HG03280 (cell line): ENCODE results near the gene SH3YL1.

Experiments
- ATAC-seq: cut with Tn5 transposase; IDR thresholded peaks from one replicate; pipeline ENCODE4 v1.9.1; 2021; ENCODE audit warnings: mild to moderate bottlenecking, moderate library complexity; ENCODE audit not compliant: unreplicated experiment

SH3YL1 gene, protein sequence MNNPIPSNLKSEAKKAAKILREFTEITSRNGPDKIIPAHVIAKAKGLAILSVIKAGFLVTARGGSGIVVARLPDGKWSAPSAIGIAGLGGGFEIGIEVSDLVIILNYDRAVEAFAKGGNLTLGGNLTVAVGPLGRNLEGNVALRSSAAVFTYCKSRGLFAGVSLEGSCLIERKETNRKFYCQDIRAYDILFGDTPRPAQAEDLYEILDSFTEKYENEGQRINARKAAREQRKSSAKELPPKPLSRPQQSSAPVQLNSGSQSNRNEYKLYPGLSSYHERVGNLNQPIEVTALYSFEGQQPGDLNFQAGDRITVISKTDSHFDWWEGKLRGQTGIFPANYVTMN

DNA sequence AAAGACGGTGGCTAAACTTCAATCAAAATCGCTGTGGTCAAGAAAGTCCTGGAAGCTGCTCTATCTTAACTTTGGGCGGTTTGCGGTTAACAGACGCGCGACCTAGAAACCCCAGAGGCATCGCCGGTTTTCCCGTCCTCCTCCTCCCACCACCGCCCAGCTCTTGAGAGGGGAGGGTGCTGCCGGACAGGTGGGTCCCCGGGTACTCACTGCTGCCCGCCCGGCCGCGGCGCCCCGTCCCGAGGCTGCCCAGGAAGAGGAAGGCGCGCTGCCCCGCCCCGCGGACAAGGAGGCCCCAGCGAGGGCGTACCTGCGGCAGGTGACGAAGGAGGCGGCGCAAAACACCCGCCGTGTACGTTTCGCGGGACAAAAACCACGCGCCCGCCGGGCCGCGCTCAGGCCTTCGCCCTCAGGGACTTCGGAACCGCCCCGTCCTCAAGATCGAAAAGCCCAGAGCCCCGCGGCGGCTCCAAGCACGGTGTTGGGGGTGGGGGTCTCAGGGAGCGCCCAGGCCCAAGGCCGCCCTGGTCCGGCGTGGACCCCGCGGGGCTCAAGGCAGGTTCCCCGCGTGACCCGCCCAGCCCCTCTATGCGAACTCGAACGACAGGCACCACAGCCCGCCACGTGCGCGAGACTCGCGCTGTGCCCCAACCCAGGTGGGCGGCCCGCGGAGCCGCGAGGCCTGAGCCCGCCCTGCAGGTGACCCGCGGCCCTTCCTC lies at the start of gene SH3YL1:
Gene SH3YL1, minus strand, starts transcription at position 259 of the 719 bp plus-strand sequence. Its CDS starts 48 bp downstream, at position 211.
- ATAC-seq: peak; percentile 26

DNA sequence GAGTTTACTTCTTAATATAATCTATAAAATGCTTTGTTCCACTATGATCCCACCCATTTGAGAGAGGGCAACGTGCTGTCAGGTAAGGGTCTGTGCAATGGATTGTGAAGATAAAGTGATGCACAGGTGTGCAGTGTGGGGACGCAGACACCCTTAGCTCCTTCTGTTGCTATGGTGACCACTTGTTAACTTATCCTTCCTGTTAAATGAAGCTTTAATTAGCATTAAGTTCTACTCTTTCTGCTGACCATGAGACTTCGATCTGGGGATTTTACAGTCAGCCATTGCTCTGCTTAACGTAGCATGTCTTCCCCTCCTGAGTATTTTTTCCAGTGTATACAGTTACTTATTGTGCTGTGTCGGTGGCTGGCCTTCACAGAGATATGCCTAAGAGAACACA lies 47.2 kb upstream of the SH3YL1 start:
- ATAC-seq: no peak

DNA sequence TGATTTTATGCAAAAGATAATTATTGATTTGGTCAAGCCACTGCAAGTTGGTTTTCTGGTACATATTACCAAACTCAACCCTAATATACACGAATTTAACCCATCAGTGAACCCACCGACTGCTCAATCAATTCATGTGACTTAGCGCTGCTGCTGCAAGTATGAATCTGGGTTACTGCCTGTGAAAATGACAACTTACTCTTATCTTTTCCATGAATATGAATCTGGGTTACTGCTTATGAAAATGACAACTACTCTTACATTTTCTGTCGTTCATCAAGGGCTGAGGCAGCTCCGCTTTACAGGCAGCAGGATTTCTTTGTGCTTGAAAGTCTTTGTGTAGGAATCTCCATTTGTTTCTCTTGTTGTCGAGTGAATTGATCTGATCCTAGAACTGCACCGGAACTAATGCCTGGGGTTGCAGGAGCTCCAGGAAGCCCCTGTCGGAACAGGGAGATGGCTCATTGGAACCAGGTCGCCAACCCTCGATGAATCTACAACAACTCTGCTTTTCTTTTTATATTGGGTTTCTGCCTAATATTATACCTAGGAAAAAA lies 46.2 kb upstream of the SH3YL1 start:
- no peak for ATAC-seq

DNA sequence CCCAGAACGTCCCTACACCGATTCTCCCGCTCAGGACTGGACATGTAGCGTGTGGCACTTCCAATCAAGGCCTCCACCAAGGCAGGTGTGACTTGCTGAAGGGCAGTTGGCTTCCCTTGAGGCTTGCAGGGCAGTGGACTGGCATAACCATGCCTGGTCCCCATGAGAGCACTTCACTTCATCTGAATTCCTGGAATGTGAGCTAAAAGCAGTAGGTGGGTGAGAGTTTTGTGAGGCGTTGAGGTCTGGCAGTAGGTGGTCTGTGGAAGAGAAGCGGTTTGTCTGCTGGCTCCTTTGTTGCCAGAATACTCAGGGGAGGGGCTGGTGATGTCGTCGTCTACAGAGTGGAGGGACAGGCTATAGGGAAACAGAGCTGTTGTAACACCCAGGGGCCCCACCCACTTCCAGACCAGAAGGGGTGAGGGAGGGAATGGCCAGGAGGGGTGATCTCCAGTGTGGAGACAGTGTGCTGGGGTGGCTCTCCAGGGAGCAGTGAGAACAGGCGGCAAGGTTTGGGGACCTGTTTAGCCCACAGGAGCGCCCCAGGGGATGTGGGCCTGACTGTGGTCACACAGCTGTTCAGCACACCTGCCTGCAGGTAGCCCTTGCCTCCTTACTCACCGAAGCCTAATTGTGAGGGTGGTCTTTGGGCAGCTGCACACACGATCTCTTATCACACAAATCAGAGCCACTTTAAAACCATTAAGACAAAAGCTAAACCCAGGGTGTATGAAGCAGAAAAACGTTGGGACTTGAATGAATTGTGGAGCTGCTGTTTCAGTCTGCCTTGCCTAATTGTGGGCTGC lies 45.5 kb upstream of the SH3YL1 start:
- no peak for ATAC-seq

DNA sequence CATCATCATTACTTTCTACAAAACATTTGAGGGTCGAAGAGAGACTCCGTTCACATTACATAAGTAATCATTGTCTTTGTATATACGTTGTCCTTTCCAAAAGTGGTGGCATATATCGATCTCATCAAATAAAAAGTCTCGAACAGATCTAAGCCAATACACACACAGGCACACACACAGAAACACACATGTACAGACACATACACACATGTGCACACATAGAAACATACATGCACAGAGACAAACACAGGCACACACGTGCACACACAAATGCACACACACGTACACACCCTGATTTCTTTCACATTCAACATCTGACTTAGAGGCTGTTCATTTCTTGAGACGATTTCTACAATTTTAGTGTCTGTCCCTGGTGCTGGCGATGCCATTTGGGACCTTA lies 41.5 kb upstream of the SH3YL1 start:
- no peak for ATAC-seq

DNA sequence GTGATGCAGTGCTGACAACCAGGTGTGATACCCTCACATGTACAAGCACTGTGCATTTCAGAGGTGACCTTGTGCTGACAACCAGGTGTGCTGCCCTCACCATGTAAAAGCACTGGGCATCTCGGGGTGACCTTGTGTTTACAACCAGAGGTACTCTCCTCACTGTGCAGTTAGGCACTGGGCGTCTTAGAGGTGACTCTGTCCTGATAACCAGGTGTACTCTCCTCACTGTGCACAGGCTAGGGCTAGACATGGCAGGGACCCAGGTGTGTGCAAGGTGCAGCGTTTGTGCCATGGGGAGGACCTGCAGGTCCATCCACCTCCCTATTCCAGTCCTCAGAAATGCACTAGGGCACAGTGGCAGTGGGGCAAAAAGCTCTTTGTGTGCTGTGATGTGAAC lies 32.5 kb upstream of the SH3YL1 start:
- no peak for ATAC-seq

DNA sequence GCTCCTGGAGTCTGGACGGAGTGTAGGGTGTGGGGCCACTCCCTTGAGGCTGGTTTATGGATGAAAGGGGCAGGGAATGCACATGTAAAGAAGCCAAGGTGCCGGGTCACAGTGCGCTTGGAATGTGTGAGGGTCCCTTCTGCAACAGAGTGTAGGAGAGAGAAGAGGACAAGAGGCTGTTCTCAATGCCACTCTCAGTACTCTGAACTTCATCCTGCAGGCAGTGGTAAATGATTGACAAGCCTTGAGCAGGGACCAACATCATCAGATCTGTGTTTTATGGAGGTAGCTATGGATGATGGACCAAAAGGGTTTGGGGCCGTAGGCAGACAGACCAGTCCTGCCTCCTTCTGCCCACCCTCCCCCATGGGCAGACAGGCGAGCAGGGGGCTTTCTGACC lies 31.3 kb upstream of the SH3YL1 start:
- ATAC-seq: no peak

DNA sequence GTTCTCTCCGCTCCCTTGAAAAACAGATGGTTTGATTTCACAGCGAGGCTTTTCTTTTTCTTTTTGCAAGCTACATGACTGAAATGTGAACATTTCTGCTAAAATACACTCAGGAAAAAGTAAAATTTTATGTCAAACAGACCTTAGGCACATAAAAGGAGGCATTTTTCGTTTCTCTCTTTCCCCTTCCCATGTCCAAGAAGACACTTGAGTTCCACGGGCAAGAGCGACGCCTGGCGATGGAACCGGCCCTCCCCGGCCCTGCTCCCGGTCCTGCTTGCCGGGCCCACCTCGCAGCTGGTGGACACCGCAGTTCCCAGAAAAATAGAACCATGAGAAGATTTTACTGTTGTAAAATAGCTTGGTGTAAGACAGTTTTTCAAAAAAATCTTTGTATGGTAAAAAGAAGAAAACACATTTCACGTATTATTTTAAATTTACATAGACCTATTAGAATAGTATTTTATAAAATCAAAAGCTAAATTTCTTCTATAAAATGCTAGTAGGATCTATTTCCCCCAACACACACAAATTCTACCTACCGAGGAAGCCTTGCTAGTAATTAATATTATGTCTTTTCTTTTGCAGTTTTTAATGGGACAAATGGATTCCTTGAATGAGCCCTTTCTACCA lies 26.4 kb upstream of the SH3YL1 start:
- no peak for ATAC-seq

DNA sequence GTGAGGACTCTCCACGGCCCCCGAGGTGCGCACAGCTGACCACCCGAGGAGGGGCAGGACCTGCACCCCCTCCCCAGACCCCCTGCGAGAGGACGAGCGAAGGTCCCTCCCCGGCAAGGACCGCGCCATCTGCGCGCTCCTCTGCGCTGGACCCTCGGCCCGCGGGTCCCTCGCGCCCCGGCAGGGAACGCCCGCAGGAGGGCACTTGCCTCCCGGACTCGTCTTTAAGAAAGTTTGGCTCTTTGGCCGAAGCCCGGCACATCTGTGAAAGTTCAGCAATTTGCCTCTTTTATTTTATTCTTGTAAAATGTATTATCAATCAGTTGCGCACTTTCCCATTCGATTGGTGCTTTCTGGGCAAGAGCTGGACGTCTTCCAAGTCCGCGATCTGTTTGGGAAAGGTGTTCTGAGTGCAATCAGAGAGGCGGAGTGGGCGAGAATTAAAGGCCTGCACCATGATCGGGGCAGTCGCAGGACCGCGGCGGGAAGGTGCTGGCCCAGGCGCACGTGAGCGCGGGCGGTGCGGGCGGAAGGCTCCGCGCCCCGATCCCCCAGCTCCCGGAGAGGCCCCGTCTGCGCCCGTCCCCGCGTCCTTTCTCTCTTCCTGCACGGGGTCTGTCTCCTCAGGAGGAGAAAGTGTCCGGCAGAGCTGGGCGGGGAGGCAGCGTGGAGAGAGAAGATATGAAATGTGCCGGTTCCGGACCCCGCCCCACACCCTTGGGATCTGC lies 25.7 kb upstream of the SH3YL1 start:
- ATAC-seq: no peak

DNA sequence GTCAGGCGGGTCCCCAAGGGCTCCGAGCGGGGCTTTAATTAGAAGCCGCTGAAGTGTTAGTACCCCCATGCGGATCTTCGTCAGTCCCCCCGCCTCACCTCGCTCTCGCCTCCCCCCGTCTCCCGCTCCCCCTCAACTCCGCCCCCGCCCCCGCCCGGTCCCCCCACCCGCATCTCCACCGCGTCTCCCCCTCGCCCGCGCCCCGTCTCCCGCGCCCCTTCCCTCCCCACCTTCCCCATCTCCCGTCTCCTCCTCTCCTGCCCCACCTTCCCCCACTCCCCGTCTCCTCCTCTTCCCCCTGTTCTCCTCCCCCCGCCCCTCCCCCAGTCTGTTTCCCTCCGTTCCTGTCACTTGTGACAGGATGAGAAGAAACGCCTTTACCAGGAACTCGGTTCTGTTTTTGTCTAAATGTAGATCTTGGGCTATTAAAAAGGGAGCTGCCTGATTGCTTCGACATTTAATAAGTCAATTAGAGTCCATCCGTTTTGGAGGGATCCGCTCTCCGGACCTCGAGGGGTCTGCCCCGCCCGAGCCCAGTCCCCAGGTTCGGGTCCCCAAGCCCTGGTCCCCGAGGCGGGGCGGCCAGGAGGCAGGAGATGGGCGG lies 25.0 kb upstream of the SH3YL1 start:
- no peak for ATAC-seq

DNA sequence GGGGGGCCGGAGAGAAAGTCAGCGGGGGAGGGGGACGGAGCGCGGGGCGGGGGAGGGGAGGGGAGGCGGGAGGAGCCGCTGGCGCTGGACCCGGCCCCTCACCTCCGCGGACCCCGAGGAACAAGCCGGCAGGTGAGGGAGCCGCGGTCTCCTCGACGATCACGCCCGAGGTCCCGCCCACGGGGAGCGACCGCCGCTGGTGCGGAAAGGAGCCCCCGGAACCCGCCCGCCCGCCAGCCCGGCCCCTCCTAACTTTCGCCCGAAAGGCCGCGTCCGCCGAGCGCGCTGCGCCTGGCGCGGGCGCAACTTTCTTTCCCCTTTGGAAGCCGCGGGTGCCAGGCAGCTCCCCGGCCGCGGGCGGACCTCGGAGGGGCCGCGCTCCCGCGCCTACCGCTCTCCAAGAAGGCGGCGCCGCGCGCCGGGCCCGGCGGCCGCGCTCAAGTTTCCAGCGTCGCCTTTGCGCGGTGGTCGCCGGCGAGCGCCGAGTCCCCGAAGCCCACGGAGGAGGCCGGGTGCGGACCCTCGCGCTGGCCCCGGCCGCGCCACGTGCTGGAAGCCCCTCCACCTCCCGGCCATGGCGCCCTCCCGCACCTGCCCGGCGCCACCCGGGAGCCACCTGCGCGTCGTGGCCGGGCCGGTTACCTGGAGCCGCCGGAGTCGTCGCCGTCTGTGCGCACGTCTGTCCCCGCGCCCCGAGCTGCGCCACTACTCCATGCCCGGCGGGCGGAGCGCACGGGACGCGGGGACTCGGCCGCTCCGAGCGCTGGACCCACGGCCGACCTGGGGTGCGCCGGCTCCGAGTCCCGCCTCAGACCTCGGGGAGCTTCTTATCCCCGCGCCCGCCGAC lies 24.3 kb upstream of the SH3YL1 start, which contains the start of gene ALKAL2:
Gene ALKAL2, minus strand, starts transcription at position 181 of the 847 bp plus-strand sequence. CDS start 256 bp downstream, outside the sequence.
- ATAC-seq: no peak

DNA sequence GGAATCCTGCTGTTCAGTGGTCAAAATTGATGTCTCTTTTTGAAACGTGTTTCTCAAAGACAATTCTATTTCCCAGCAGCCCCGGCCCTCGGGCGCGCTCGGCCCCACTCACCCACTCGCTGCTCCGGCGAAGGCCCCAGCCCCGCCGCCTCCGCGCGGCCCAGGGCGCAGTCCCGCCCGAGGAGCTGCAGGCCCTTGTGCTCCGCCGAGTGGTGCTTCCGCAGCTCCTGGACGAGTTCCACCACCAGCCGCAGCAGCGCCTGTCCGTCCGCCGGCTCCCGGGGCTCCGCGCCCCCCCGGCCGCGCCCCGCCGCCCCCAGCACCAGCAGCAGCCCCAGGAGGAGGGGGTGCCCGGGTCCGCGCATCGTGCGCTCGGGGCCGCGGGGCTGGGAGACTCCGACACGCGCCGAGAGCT lies 23.6 kb upstream of the SH3YL1 start:
- ATAC-seq: no peak

DNA sequence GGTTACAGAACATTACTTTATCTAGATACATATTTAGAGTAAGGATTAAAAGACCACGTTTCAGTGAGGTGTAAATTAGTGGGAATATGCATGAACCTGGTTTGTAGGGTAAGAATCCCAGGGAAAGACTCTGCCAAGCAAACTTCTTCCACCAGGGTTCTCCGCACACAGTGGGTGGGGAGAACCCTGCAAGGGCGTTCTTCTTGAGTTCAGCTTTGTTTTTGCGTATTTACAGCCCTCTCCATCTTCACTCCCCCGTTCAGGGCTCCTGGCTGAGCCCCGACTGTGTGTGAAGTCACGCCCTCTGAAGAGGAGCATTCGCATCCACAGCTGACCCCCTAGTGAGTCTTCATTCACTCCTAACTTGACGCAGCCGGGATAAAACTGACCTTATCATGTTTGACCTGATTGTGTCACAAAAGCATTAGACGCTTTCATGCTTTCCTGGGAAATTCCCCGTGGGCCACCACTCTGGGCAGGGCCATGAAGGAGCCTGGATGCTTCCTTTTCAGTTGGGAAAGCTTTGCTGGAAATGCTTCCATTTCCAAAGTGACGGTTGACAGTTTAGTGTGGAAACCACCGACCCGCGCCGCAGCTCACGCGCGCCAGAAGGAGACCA lies 23.1 kb upstream of the SH3YL1 start:
- ATAC-seq: no peak

DNA sequence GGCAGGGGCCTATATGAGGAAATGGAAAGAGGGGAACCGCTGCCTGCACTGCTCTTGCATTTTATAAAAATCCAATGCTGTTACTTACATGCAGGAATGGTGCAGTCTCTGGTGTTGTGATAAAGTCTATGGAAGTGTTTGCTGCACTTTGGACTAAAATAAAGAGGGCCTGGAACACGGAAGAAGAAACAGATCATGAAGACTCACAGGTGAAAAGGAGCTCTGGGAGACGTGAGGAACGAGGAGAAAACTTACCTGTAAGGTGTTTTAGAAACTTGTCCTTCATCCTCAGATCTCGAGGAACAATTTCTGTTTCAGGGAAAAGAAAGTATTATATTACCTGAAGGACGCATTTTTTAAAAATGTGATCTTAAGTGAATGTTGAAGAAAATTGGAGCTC lies 22.2 kb upstream of the SH3YL1 start:
- ATAC-seq: no peak

DNA sequence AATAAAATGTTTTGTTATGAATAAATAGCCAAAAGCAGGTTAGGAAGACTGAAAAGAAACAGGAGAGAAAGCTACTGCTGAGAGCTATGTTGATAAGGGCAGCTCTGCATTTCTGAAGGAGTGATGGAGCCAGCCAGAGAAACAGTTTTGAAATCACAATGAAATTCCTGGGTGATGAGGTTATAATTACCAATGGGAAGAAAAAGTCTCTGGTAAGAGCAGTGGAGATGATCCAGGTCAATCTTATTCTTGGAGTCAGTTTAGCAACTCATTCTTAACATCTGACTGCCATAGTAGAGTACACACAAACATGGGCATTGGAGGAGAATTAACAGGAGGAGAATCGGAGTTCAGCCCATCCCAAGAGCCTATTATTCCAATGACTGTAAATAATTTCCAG lies 21.7 kb upstream of the SH3YL1 start:
- no peak for ATAC-seq

DNA sequence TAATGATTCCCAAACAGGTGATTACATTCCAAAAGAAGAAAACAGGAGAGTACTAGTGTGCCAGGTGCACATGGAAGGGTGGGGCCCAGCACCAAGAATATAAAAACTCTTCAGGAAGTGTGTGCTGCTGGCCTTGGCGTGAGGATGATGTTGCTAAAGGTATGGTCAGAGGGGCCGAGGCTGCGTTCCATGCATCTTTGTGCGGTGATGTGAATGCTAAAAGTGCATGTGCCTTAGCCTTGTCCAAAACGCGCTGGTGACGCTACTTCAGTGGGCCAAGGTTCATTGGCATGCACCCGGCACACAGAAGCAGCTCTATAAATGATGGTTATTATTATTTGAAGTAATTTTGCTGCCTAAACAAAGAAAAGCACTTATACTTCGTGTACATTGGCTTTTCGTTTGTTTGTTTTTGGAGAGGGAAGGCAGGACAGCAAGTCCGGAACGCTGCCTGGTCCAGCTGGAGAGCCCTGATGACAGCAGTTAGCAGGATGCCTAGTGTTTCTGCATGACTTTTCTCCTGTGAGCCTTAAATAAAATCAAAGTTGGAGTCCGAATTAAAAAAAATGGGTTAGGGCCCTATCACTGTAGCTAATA lies 21.2 kb upstream of the SH3YL1 start:
- ATAC-seq: no peak

DNA sequence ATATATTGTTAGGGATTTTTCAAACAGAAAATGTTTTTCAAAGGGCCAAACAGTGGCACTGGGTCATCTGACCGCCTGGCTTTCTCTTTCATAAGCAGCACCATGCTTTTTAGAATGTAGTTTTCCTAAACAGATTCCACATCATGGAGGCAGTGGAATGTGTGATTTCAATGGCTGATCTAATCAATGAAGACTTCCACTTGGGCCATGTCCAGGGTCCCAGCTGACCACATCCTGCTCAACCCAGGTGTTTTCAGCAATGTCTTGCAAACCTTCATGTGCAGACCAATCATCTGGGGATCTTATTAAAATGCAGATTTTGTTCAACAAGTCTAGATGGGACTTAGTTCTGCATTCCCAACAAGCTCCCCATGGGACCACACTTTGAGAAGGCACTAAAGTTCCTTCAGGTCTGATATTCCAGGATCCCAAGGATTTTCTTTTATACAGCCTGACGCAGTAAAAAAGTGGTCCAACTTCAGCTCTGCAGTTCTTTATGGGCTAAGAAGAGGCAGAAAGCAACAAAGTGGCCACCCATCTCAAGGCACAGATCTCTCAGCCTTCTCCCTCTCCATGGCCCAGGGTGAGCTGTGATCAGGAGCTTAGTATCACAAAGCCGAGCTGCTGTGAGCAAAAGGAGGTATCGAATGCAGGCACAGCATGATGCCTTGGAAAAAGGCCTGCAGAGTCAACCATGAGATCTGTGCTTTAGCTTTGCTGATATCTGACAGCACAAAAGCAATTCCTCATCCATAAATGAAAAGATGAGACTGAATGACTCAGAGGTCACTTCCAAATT lies 20.4 kb upstream of the SH3YL1 start:
- no peak for ATAC-seq
